SIG-M5 (cell line): ENCODE measurements around the gene RALB.

Source experiments
- DNase-seq: peaks from one replicate; lab custom pipeline; 2025; lab: John Stamatoyannopoulos, UW

Gene RALB

GRCh38 chr2:120252225-120253020 lies at the start of gene RALB:
Gene RALB (plus strand): TSS chr2:120252852. CDS start chr2:120278665, 25,813 bp downstream.
- DNase-seq, result peak; percentile 87

- no peak for DNase-seq
Measured at GRCh38 chr2:120203251-120204021, 49.2 kb upstream of the RALB start.

DNA sequence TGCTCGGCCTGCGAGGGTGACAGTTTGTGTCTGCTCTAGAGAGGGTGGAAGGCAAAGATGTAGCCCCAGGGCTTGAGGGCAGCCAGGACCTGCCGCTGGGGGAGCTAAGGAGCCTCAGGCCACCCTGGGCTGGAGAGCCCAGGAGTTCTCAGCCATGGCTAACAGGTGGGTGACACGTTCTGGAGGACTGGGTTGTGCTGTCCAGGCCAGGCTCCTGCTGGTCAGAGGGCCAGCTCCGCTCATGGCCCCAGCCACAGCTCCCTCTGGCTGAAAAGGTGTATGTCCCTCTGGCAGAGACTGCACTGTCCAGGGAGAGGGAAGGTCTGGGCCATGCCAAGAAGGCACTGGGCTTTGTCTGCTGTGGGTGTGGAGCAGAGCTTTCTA lies 48.6 kb upstream of the RALB start:
- no peak for DNase-seq

DNA sequence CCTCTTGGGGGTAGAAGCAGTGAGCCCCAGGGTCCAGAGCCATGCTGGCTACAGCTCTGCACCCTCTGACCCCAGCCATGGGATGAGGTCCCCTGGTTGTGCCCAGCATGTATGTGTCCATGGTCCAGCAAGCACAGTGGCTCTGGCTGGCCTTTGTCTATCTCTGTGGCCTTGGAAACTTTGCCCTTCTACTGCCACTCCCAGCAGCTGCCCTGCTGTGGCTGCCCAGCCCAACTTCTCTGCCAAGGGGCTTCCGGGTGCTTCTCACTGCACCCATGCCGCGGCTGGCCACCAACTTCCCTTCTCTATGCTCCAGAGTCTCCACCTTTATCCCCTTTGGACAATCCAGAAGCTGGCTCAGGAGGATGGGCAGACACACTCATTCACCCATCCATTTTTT lies 48.2 kb upstream of the RALB start:
- DNase-seq, result no peak

DNA sequence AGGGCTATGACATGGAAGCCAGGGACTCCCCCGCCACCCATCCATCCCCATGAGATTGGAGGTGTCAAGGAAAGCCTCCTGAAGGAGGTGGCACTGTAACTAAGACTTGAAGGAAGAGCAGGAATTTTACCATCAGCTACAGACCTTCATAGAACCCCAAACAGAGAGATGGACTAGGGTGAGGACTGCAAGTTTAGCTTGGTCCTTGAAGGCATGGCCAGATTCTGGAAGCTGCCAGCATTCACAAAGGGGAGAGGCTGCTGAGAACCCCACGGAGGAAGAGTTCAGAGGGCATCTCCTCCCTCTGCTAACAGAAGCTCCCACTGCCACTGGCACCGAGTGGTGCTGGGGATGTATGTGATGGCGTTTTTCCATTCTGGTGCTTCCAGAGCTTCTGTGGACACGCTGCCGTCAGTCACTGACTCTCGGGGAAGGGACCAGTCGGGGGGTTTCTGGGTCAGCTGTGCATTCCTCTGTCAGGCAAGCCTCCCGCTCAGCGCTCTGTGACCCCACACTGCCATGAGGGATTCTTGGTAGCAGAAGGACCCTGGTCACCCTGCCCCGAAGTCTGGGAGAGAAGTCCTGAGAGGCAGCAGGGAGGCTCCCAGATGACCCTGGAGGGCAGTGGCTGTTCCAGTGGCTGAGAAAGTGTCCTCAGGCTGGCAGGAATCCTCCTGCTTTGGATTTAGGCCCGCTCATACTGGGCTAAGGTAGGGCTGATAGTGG lies 47.5 kb upstream of the RALB start:
- no peak for DNase-seq

DNA sequence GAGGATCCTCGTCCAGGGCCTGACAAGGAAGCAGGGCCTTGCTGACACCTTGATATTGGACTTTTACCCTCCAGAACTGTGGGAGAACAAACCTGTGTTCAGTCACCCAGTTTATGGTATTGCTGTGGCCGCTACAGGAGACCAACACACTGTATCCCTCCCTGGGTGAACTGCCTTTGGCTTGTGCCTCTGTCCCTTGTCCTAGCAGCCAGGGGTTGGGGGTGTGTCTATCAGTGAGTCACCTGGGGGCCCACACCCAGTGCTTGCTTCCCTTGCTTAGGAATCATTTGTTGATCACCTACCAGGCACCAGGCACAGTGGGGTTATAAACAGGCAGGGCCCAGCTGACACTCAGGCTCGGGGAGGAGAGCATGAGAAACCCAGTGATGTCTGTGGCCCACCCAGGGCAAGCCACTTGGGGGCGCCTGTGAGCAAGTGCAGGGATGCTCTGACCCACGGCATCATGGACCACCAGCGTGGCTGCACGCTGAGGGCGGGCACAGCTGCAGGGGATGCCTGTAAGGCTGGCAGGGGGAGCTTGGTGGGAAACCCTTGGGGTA lies 46.5 kb upstream of the RALB start:
- DNase-seq, result no peak

GRCh38 chr2:120208381-120209353 lies 44.0 kb upstream of the RALB start:
- DNase-seq, result no peak

DNA sequence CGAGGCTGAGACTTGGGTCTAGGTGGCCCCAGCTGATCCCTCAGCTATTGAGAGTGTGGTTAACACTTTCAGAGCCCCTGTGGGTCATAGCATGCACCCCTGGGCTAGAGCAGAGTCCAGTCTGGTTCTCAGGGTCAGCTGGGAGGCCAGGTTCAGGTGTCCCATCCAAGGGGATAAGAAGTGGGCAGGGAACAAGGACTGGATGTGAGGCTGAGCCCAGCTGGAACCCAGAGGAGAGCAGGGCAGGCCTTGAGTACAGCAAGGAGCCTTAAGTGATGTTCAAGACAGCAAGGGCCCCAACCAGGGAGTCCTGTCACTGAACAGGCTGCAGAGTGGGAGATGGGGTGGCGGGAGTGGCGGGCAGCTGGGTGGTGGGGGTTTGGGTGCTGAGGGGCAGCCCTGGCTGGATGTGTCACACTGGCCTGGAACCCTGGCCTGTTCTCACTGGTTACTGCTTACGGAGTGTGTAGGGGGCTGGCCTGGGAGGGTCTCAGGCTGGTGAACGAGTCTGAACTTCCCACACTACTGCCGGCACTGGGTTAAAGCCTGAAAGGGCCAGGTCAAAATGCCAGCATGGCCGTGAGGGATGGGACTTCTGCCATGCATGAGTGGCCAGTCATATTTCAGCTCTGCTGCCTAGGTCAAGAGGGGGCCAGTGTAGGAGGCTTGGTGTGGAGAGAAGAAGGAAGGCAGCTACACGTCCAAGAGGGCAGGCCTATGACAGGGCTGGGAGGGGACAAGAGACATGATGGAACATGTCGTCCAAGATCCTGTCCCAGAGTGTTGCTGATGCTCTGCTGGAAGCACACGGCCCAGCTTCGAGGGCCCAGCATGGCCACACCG lies 43.0 kb upstream of the RALB start:
- DNase-seq, result no peak

DNA sequence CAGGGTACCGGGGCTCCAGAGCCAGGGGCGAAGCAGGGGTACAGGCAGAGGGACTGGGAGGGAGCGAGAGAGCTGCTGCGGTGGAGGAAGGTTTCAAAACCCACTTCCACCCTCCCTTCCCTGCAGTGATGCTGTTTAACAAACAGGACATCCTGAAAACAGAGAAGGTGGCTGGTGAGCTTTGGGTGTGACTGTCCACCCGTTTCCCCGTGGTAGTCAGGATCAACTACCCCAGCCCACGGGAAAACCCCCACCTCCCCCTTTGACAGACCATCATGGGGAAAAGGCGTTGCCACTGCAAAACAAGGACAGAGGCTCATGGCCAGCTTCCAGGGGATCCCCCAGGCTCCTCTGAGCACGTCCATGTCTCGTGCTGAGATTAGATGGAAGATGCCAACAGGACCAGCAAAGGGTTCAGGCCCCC lies 42.4 kb upstream of the RALB start:
- DNase-seq, result no peak

DNA sequence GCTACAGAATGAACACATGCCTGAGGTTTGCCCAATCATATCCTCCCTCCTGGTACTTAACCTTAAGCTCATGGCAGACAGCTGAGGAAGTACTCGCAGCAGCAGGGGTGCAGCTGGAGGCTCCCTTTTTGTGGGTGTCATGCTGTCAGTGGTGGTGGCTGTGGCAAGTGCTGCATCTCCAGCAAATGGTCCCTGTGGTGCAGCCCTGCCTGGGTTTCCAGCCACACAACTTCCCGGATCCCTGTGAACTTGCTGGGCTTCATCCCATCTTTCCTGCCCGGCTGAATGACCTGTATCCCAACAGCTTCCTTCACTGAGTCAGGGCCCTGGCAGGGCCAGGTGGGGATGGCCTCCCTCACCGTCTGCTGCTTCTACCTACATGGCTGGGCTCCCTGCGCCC lies 34.5 kb upstream of the RALB start:
- DNase-seq, result no peak

DNA sequence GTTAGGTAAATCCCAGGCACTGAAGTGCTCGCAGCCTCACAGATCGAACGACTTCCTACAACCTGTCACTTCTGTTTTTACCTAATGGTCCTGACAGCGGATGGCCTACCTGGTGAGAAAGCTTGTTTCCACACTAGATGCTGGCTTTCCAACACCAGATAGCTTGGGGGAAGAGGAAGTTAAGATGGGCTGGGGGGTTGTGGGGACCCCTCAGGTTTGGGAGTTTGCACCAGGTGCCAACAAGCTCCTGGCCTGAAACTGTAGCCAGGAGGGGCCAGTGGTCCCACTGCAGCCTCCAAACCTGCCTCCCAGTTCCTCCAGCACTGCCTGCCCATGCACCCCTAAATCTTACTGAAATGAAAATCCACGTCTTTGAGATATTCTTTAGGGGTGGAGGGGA lies 33.4 kb upstream of the RALB start:
- DNase-seq, result no peak

GRCh38 chr2:120219766-120220165 lies 32.9 kb upstream of the RALB start:
- DNase-seq, result no peak

- no peak for DNase-seq
Measured at GRCh38 chr2:120220756-120221155, 31.9 kb upstream of the RALB start.

- DNase-seq, result no peak
Measured at GRCh38 chr2:120221616-120222015, 31.0 kb upstream of the RALB start.

- no peak for DNase-seq
Measured at GRCh38 chr2:120222186-120223033, 30.2 kb upstream of the RALB start.

DNA sequence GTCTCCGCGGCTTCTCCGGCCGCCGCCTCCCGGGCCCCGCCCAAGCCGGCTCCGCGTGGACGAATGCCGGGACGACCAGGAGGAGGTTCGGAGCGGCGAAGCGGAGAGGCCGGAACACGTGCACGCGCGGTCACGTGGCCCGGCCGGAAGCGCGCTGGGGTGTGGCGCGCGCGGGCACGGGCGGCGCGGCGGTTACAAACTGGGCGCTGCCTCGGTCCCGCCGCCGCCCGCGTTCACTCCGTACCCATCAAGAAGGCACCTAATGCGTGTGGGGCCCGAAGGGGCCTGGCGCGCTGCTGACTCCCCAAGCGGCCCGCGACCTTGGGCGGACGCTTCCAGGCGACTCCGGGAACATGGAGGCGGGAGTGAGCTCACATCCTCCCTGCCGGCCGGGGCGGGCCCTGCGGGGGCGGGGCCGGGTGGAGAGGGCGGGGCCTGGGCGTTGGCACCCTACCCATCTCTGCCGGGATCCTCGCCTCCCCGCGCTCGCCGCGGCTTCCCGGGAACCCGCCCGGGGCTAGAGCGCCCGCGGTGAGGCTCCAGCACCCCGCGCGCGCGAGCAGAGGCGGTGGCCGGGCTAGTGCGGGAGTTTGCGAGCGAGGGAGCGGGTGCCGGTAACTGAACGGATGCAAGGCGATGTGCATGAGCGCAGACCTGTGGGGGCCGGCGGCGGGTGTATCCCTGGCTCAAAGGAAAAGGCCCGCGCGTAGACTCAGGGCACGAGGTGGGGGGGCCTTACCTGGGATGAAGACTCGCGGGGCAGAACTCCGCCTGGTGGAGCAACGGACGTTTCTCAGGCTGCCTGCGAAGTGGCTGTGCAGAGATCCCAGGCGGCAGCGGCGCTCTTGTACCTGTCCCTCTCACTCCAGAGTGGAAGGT lies 29.4 kb upstream of the RALB start, which contains the start of gene TMEM185B:
Gene TMEM185B, minus strand, starts transcription at position 367 of the 879 bp plus-strand sequence. CDS start 424 bp downstream, outside the sequence.
- no peak for DNase-seq

- no peak for DNase-seq
Measured at GRCh38 chr2:120224256-120224655, 28.4 kb upstream of the RALB start.
